SIG-M5 treated with dmso at 0.1 percent for 504 hours (cell line): Measurements from ENCODE around the gene EPS8L3.
"Not testable (repeated sequence)": the region's sequence is repeated elsewhere in the genome, so short reads cannot be mapped to it uniquely, and the experiment has no call there.

Source experiments
- DNase-seq: peaks from one replicate; lab custom pipeline; 2025; ENCODE audit not compliant: unreplicated experiment; lab: John Stamatoyannopoulos, UW

Gene EPS8L3, protein sequence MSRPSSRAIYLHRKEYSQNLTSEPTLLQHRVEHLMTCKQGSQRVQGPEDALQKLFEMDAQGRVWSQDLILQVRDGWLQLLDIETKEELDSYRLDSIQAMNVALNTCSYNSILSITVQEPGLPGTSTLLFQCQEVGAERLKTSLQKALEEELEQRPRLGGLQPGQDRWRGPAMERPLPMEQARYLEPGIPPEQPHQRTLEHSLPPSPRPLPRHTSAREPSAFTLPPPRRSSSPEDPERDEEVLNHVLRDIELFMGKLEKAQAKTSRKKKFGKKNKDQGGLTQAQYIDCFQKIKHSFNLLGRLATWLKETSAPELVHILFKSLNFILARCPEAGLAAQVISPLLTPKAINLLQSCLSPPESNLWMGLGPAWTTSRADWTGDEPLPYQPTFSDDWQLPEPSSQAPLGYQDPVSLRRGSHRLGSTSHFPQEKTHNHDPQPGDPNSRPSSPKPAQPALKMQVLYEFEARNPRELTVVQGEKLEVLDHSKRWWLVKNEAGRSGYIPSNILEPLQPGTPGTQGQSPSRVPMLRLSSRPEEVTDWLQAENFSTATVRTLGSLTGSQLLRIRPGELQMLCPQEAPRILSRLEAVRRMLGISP

DNA sequence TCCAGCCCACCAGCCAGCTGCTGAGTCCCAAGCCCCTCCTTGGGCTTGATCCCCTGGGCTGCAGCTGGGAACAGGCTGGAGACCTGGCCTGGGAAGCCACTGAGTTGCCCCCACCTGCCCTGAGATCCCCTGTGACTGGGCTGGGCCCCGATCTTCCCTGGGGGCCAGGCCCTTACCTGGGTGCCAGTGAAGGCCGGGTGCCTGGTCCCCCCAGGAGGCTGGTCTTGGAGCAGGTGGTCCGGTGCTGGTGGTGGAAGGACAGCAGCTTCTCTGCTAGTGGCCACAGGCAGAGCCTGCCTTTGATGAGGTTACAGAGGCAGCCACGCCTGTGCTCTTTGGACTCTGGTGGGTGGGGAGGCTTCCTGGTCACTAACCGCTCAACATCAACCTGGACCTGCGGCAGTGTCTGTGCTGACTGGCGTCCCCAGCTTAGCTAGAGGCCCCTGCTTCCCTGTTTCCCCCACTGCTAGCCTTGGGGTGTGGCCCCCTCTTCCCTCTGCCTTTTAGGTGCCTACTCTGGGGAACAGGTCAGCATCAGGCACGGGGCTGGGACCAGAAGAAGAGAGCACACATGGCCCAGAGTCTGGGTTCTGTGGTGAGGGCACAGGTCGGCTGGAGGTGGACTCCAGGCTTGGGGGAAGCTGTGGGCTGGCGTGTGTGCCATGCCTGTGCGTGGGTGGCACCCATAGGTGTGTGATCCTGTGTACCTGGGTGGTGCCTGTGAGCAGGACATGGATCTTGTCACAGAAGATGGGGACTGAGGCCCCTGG is at the start of gene EPS8L3:
TSS of gene EPS8L3 (minus strand) at position 278 of the 770 bp plus-strand sequence. CDS start 2,174 bp downstream, outside the sequence.
- no peak for DNase-seq

DNA sequence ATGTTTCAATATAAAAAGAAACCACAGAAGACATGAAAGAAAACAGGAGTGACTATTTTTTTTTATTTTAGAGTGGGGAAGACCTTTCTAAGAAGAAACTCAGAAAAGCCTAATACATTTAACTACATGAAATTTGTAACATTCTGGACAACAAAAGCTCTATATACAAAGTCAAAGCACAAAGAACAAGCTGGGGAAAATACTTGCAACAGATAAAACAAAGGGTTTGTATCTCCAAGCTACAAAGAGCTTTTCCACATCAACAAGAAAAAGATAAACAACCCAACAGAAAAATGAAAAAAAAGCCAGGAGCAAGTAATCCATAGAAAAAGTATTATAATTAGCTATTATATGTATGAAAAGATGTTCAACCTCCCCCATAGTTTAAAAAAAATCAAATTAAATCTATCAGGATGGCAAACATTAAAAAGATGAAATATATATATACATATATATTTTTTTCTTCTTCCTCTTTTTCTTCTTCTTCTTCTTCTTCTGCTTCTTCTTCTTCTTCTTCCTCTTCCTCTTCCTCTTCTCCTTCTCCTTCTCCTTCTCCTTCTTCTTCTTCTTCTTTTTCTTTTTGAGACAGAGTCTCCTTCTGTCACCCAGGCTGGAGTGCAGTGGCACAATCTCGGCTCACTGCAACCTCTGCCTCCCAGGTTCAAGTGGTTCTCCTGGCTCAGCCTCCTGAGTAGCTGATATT is 49.1 kb upstream of the EPS8L3 start:
- DNase-seq, result no peak

DNA sequence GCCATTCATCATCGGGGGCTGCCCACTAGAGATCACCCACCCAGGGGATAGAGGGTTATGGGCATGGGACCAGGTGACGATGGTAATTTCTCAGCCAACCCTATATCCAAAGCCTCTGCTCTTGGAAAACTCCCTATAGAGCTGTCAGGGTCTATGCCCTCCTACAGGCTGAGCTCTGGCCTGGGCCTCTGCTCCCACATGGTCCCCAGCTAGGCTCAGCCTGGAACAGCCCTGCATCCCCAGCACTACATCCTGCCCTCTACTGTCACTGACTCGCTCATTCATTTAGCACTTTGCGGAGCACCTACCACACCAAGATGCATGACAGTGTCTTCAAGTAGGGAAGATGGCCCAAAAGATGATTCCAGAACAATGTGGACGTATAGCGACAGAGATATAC is 45.0 kb upstream of the EPS8L3 start:
- DNase-seq, result no peak

DNA sequence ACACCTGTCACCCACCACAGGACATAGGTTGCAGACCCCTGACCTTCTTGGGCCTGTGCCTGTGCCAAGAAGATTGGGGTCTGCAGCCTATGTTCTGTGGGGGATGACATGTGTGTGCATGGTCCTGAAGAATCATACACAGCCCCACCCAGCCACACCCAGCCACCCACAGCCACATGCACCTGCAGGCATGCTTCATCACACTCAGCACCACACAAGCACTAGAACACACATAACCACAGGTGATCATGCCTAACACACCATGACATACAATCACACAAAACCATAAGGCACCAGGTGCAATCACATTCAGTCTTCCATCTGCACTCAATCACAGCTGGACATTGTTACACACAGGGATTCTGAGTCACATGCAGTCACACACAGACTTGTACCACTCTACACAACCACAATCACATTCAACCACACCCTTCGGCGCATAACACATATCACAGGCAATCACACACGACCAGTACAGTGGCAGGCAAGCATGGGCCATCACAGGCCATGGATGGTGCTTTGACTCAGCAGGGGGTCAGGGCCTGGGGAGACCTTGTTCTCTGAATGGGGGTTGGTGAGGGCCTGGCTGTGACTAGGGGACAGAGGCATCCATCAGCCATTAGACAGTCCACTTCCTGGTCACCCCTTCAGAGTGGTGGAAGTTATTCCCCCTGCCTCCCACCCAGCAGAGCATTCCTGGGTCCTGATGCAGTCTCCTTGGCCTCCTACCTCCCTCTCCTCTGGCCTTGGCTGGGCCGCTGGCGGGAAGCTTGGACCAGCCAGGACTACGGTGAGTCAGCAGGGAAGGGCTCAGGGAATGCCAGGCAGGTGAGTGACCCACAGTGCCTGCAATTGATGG is 44.3 kb upstream of the EPS8L3 start:
- DNase-seq, result no peak

DNA sequence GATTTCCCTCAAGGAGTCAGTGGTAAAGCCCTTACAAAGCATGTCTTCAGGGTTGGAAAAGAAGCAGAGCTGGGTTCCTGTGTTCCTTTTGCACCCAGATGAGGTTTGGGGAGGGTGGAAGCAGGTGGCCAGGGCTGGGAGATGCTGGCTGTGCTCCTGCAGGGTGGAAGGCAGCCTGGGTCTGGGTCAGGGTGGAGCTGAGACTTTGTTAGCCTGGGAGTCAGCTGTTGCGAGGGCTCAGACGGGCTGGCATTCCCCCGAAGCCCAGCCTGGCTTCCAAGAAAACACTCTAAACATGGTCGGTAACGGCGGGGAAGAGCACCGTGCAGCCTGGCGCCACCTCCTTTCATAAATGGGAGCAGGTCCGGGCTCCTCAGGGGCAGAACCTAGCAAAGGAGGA is 43.7 kb upstream of the EPS8L3 start:
- no peak for DNase-seq

DNA sequence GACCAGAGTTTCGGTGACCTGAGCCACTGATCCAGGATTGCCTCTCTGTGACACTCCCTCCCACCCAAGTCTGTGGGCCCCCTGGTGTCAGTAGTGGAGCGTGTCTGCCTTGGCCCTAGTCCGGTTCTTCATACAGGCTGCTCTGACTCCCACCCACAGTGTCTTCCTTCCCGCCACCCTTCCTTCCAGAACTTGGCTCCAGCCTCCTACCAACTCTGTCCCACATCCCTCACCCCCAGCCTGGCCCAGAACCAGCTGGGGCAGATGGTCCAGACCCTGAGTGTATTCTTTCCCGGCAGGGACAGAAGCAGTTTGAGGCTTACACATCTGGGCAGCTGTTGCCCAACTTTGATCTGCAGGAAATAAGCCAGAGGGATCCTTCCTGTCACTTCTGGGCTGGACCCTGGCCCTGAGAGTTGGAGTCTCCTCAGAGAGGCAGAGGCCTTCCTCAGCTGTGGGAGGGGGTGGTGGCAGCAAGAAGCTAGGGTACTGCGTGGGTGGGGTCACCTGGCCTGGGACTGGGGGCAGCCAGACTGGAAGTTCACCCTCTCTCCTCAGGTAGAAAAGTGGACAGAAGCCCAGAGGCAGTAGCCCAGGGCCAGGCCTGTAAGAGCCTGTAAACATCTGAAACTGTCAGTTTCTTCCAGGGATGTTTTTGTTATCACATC is 43.1 kb upstream of the EPS8L3 start:
- DNase-seq, result no peak

DNA sequence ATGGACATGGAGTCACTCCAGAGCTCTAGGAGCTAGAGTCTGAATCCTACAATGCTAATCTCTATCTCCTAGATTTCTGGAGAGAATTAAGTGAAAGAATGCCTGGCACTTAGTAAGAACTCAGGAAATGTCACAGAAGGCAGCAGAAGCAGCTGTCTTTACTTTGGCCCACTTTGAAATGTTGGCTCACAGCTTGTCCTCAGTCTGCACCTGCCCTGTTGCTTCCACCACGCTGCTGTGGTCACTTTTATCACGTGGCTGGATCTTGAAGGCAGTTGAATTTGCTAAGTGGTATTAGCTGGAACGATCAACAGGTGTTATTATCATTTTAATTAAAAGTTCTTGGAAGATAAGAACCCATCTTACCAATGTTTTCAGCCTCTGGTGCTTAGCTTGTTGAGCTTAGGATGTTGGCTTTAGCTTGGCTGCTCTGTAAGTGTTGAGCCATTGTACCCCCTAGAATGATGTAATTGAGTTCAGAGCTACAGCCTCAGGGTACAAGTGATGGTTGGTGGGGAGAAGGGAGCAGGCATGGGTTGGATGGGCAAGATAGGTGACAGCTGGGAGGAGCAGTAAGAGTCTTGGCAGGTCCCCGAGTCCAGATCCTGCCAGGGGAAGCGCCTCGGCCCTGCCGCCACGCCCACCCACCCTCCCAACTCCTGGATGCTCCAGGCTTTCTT is 41.9 kb upstream of the EPS8L3 start:
- no peak for DNase-seq

DNA sequence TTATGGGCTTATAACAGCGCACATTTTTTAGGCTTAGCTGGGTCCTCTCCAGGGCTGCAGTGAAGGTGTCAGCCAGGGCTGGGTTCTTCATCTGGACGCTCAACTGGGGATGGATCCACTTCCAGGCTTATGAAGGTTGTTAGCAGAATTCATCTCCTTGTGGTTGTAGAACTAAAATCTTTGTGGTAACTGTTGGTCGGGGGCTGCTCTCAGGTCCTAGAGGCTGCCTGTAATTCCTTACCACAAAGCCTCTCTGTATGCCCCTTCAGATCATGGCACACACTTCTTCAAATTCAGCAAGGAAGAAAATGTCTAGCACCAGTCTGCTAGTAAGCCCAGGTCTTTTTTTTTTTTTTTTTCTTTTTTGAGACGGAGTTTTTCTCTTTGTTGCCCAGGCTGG is 40.9 kb upstream of the EPS8L3 start:
- DNase-seq, result no peak

DNA sequence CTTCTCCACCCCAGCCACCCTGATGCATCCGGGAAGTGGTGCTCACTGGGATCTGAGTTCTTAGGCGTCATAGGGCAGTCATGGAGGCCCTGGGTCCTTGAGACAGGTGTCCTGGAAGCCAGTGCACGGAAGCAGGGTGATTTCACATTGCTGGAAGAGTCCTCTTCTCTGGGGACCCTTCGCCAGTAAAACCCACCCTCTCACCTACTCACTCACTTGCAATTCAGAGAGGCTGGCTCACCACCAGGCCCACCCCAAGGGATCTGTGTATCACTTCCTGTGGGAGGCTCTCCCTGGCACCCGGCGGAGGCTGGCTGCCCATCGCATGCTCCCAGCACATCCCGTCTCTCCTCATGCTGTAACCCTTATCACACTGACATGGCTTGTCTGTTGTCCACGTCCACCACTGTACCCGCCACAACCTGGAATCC is 40.2 kb upstream of the EPS8L3 start:
- no peak for DNase-seq

DNA sequence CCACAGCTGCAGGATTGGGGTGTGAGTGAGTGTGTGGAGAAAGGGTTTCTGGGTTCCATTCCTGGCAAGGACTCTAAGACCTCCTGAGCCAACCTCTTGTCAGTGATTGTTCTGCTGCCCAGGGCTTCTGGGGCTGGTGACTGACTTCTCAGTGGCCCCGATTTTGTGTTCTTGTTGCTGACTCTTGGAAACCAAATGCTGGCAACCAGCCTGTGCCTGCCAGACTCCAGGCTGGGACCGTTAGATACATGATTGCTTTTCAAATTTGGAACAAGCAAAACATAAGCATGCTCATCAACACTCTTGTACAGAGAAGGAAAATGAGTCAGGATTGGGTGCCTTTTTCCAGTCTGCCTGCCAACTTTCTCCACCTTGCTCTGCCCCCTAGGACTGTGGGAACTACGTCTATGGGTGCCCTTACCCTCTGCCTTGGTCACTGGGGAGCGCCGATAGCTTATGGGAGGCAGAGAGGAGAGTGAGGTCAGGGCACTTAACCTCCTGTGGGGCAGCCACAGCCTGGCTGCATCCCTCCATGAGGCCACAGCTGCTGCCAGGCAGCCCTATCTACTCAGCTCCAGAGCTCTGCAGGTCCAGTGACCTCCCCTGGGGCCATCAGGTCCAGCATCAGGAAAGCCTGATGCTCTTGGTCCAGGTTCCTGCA is 39.3 kb upstream of the EPS8L3 start:
- no peak for DNase-seq

DNA sequence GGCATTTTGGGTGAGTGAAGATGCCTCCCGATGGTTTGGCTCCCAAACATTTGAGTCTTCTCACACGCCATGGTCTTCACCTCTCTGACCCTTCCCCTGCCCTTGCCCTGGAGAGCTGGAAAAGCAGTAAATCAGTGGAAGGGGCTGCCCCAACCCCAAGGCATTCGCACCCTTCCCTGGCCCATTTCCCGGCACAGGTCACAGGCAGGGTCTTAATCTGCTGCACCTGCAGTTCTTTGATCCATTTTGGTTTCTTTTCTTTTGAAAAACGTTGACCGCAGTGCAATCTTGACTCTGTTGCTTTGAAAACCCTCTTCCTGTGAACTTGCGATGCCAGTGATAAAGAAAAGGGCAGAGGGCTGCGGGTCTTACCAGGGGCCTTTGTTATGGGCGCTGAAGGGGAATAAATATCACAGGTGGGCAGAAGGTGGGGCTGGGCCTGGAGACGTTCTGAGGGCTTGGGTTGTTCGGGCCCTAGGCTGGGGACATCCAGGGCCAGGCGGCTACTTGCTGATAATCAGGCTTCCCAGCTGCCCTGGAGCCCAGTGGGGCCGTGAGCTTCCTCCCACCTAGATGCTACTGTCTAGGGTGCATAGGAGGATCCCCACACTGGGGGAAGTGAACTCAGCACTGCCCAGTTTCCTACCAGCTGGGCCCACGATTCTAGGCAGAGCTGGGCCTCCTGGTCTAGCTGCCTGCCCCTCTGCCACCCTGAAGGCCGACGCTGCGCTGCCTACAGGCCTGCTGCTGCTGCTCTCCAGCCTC is 38.6 kb upstream of the EPS8L3 start:
- no peak for DNase-seq

DNA sequence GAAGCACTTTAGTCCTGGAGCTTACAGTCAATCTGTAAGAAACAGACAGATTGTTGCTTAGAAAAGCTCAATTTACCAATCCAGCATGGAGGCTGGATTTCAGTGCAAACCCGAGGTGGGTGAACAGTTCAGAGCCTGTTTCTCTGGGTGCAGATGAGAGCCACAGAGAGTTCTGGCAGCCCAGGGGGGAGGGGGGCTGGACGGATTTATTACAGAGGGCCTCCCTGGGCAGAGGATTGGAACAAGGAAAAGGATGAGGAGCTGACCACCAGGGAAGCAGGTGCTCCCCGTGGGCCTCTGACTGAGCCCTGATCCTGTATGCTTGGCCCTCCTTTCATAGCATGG is 38.0 kb upstream of the EPS8L3 start:
- DNase-seq, result no peak

DNA sequence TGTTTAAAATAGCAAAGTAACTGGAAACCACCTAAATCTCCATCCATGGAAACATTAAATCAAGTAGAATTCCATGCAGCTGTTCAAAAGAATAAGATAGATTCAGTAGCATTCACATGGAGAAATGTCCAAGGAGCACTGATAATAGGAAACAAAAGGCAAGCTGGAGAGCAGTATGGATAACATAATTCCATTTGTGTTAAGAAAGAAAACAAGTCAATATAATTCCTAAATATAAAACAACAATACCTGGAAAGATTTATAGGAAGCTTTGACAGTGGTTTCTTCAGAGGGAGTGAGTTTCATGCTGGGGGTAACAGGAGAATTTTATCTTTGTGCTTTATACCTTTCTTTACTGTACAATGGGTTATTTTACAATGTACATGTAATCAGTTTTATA is 36.6 kb upstream of the EPS8L3 start:
- DNase-seq, result no peak

DNA sequence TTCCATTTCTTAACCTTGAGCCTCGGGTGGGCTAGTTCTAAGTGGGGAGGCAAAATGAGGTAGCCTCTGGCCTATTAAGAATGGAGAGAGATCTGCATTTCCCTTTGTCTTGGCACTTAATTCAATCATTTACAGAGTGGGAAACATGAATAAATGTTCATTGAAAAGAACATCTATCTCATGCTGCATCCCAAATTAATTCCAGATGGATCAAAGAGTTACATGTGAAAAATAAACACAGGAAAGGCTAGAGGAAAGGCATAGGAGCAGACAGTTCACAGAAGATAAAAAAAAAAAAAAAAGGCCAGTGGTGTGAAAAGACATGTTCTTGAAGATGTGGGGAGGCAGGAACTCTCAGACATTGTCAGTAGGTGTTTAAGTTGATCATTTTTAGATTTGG is 35.7 kb upstream of the EPS8L3 start:
- no peak for DNase-seq

DNA sequence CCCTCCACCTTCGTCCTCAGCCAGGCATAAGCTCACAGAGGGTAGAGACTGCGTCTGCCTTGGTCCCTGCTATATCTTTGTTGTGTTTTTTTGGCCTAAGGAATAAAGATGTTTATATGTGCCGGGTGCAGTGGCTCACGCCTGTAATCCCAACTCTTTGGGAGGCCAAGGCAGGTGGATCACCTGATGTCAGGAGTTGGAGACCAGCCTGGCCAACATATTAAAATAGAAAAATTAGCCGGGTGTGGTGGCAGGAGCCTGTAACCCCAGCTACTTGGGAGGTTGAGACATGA is 33.5 kb upstream of the EPS8L3 start:
- not testable (repeated sequence) for DNase-seq

DNA sequence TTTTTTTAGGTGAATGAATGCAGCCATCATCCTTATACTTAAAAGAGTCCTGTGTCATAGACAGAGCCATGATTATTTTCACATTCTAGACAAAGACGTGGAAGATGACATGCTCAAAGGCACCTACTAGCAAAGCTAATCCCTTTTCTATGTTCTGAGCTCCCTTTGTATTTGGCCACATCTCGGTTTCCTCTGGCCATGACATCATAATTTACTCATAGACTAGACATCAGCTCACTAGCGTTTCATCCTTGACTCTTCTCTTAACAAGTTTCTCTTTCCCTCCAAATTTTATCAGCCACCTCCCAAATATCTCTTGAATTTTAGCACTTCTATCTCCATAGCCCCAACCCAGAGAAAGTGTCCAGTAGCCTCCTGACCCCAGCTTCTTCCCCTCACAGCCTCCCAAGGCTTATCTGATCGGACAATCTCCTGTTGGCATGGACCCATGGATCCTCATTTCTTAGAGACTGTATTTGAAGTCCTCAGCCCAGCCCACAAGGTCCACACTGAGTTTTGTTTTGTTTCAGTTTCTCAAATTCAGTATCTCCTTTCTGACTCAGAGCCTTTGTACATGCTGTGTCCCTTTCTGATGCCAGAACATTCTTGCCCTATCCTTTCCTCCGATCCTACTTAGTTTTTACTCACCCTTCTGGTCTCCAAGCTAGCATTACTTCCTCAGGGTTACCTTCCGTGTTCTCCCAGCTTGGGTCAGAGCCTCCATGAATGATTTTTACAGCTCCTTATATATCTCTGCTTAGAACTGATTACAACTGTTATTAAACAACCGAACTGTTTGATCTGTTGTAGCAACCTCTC is 33.0 kb upstream of the EPS8L3 start:
- no peak for DNase-seq

DNA sequence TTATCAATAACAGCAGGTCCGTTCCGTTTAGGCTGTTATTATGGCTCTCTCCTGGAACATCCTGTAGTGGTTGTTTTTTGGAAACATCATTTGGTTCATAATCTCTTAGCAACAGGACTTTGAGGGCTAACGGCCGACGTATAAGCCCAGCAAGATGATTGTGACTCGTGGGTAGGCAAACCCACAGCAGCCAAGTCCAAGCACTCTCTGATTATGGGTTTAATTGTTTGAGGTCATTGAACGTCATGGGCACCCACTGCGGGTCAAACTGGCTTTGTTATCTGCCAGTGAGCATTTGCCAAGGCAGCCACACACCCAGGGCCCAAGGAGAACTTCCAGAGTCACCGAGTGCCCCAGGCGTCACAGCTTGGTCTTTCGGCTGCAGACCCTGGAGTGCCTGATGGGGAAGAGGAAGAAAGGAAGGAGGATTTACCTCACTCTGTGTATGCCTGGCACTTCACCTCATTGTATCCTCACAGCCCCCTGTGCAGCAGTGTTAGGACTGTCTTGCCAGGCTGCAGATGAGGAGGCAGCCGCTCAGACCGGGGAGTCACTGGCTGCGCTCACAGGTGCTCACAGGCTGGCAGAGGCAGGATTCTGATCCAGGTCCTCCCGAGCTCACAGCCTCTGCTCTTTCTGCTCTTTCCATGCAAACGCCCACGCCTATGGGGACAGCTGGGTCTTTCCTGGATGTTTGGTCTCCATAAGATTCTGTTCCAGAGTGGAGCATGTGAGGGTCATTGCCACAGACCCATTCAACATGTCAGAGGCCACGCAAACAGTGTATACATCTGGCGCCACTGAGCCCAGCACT is 30.8 kb upstream of the EPS8L3 start:
- no peak for DNase-seq
